PC-9 (cell line): ENCODE data around the gene TAF3. TPM values are rescaled to one million over a fixed set of nuclear protein-coding genes. Genes with fewer than 3 reads are reported as not detected.

ENCODE experiments used
- BruUV-seq: library from RNA; stranded (reverse); fragments of 400-500 nt; replicated peaks from 2 replicates; lab custom pipeline; 2021; lab: Mats Ljungman, UMichigan
- CTCF ChIA-PET: fragments of 300-600 bp; sonication (Branson Sonifier 250); formaldehyde crosslinking; loops from one replicate; lab custom pipeline; 2022; ENCODE audit warnings: antibody characterized with exemption; lab: Charles Lee
- POLR2A ChIA-PET: fragments of 300-600 bp; sonication (Branson Sonifier 250); formaldehyde crosslinking; loops from one replicate; lab custom pipeline; 2022; ENCODE audit warnings: antibody characterized with exemption; ENCODE audit not compliant: unreplicated experiment; lab: Charles Lee
- DNase-seq, 2 experiments: peaks; one replicate each; pipeline versions ENCODE4 v3.0.0 to v3.0.0-alpha.2; 2015 to 2022; ENCODE audit warnings: mixed read lengths in 1 of 2
- H2AFZ ChIP-seq: fragments of 200-600 bp; sonication (generic); 2 replicates; pipeline ENCODE4 v1.8.1; 2017; ENCODE audit warnings: antibody characterized with exemption
- H3F3A ChIP-seq: fragments of 200-600 bp; sonication (generic); 2 replicates; pipeline ENCODE4 v1.8.1; 2017; ENCODE audit warnings: antibody characterized with exemption, mild to moderate bottlenecking, low read depth; ENCODE audit not compliant: insufficient read depth
- H3K27ac ChIP-seq: fragments of 200-600 bp; sonication (generic); 2 replicates; pipeline ENCODE4 v1.6.1; 2016; ENCODE audit warnings: mixed run types
- H3K27me3 ChIP-seq: fragments of 200-600 bp; sonication (generic); 2 replicates; pipeline ENCODE4 v1.6.1; 2016; ENCODE audit warnings: low read depth, mixed run types; ENCODE audit not compliant: insufficient read depth
- H3K36me3 ChIP-seq: fragments of 200-600 bp; sonication (generic); 2 replicates; pipeline ENCODE4 v1.6.1; 2016; ENCODE audit warnings: low read depth, mixed run types
- H3K4me1 ChIP-seq: fragments of 200-600 bp; sonication (generic); replicated peaks from 2 replicates; pipeline ENCODE4 v1.6.1; 2016; ENCODE audit warnings: mixed run types; ENCODE audit not compliant: insufficient read depth
- H3K4me2 ChIP-seq: fragments of 200-600 bp; sonication (generic); 2 replicates; pipeline ENCODE4 v1.6.1; 2017; ENCODE audit warnings: mixed run types
- H3K4me3 ChIP-seq: fragments of 200-600 bp; sonication (generic); 2 replicates; pipeline ENCODE4 v1.6.1; 2016; ENCODE audit warnings: mixed run types
- H3K79me2 ChIP-seq: fragments of 200-600 bp; sonication (generic); 2 replicates; pipeline ENCODE4 v1.6.1; 2017; ENCODE audit warnings: low read depth, mixed run types
- H3K9me2 ChIP-seq: fragments of 200-600 bp; sonication (generic); 2 replicates; pipeline ENCODE4 v1.8.1; 2017; ENCODE audit warnings: mild to moderate bottlenecking; ENCODE audit not compliant: insufficient read depth
- H3K9me3 ChIP-seq: fragments of 200-600 bp; sonication (generic); 2 replicates; pipeline ENCODE4 v1.8.1; 2016; ENCODE audit warnings: low read depth; ENCODE audit not compliant: insufficient read depth
- H4K20me1 ChIP-seq: fragments of 200-600 bp; sonication (generic); 2 replicates; pipeline ENCODE4 v1.8.1; 2017; ENCODE audit not compliant: insufficient read depth
- EZH2 ChIP-seq: fragments of 200-600 bp; sonication (generic); IDR thresholded peaks from 2 replicates; pipeline ENCODE4 v1.8.0; 2017; ENCODE audit warnings: antibody characterized with exemption, low read depth
- intact Hi-C: fragments of 100-400 bp; cut with micrococcal nuclease; formaldehyde crosslinking; loops from one replicate; pipeline ENCODE4 v1.10.0; 2022; ENCODE audit not compliant: unreplicated experiment
- total RNA-seq: library from RNA; stranded (reverse); gene quantifications from 2 replicates; pipeline ENCODE4 v1.2.3, GENCODE V29; 2021
- TF ChIP-seq, protein P1 (sequence below): fragments of 200-600 bp; sonication (generic); conservative IDR thresholded peaks from 2 replicates; pipeline ENCODE4 v1.6.1; 2017; ENCODE audit warnings: mixed run types, antibody characterized with exemption, mild to moderate bottlenecking, moderate library complexity

The TAF3 gene
- total RNA-seq, 1 experiment from 2014 or later = 7.7 TPM

DNA sequence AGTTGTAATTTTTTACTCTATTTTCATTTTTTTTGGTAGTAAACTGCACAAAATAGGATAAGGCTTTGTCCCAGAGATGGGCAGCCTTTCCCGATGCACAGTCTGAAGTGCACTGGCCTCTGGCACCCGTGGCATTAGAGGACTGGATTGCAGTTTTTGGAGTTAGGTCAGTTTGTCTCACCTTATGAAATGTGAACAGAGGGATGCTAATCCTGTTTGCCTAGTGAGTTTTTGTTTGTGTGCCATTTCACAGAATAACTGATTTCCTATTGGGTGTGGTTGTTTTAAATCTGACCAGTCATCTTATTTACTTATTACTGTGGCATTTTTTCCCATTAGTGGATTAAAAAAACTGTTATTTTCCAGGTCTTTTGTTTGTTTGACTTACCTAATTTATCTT, 126.7 kb downstream of the TAF3 start:
- peaks cover 4% of the 10 kb centered on the region; the same call in 1 of the 2 replicates for H3K4me1 ChIP-seq
- H4K20me1 ChIP-seq = no peaks in the 10 kb centered on the region
- no TSS peak for BruUV-seq
- H3K27ac ChIP-seq = no peak overlapping the region
- no peaks in the 10 kb centered on the region for H3F3A ChIP-seq
- no peaks in the 10 kb centered on the region for H3K9me3 ChIP-seq
- ChIA-PET CTCF (no interaction called here), POLR2A (no interaction called here)
- no peak overlapping the region for H2AFZ ChIP-seq
- DNase-seq = no peak
- no peak overlapping the region for H3K4me3 ChIP-seq
- intact Hi-C loops = no loop called here
- no peaks in the 10 kb centered on the region for H3K36me3 ChIP-seq
- no peak overlapping the region for H3K4me2 ChIP-seq
- H3K9me2 ChIP-seq = no peaks in the 10 kb centered on the region
- H3K79me2 ChIP-seq = no peaks in the 10 kb centered on the region
- TF ChIP-seq EZH2 = no peak
- TF ChIP-seq, protein P1, sequence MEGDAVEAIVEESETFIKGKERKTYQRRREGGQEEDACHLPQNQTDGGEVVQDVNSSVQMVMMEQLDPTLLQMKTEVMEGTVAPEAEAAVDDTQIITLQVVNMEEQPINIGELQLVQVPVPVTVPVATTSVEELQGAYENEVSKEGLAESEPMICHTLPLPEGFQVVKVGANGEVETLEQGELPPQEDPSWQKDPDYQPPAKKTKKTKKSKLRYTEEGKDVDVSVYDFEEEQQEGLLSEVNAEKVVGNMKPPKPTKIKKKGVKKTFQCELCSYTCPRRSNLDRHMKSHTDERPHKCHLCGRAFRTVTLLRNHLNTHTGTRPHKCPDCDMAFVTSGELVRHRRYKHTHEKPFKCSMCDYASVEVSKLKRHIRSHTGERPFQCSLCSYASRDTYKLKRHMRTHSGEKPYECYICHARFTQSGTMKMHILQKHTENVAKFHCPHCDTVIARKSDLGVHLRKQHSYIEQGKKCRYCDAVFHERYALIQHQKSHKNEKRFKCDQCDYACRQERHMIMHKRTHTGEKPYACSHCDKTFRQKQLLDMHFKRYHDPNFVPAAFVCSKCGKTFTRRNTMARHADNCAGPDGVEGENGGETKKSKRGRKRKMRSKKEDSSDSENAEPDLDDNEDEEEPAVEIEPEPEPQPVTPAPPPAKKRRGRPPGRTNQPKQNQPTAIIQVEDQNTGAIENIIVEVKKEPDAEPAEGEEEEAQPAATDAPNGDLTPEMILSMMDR = no peak
- H3K27me3 ChIP-seq = no peaks in the 10 kb centered on the region

DNA sequence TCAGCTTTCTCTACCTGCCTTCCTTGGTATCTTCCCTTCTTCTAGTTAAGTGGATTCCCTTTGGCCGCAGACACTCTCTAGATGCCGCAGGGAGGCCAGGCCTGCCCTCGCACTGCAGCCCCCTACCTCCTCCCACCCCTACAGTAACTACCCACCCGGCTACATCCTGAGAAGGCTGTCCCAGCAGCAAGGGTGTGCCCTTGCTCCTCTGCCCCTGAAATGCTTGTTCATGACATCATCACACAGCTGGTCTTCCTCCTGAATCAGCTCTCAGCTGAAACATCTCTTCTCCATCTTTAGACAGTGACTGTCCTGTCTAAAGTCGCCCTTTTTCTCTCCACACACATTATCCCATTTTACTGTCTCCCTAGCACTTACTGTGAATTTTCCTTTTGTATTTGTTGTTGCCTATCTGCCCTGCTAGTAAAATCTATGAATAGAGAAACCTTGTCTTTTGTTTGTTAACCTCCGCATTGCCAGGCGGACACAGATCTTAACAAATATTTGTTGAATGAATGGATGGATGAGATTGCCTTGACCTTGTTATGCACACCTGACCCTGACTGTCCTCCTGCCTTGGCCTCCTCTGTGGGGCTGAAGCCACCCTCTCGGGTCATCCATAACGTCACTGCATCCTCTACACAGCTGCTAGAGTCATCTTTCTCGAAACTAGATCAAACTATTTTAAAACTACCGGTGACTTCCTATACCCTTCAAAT, 127.3 kb downstream of the TAF3 start:
- H3K27ac ChIP-seq = no peak overlapping the region
- no peaks in the 10 kb centered on the region for H3F3A ChIP-seq

GRCh38 chr10:7948371-7949000, 130.2 kb downstream of the TAF3 start:
- Histone ChIP-seq H3K36me3 (no peaks in the 10 kb centered on the region), H3K4me2 (no peak overlapping the region), H3K79me2 (no peaks in the 10 kb centered on the region), H3K9me3 (no peaks in the 10 kb centered on the region), H3F3A (no peaks in the 10 kb centered on the region), H2AFZ (no peak overlapping the region), H3K9me2 (no peaks in the 10 kb centered on the region), H3K4me1 (peaks cover 4% of the 10 kb centered on the region; the same call in 1 of the 2 replicates), H3K27me3 (no peaks in the 10 kb centered on the region), H4K20me1 (no peaks in the 10 kb centered on the region), H3K27ac (no peak overlapping the region), H3K4me3 (no peak overlapping the region)
- TF ChIP-seq, protein P1 = no peak
- TF ChIP-seq EZH2 = no peak
- BruUV-seq = no TSS peak
- CTCF ChIA-PET = no interaction called here
- intact Hi-C loops = no loop called here
- no peak for DNase-seq
- POLR2A ChIA-PET = no interaction called here

More for the DNA sequence above, 127.3 kb downstream of the TAF3 start:
- TF ChIP-seq, protein P1 = no peak
- H4K20me1 ChIP-seq = no peaks in the 10 kb centered on the region
- no peaks in the 10 kb centered on the region for H3K79me2 ChIP-seq
- intact Hi-C loops = no loop called here
- no TSS peak for BruUV-seq
- no peak overlapping the region for H3K4me2 ChIP-seq
- no peak overlapping the region for H2AFZ ChIP-seq
- H3K4me1 ChIP-seq = peaks cover 4% of the 10 kb centered on the region; the same call in 1 of the 2 replicates
- no peaks in the 10 kb centered on the region for H3K36me3 ChIP-seq
- no peaks in the 10 kb centered on the region for H3K9me3 ChIP-seq
- ChIA-PET CTCF (no interaction called here), POLR2A (interaction anchor here (0.6 kb wide), 1 partner anchor 157 kb away, joined by 18 read pairs; no protein-coding TSS in a partner anchor)
- H3K27me3 ChIP-seq = no peaks in the 10 kb centered on the region
- DNase-seq = no peak
- H3K4me3 ChIP-seq = no peak overlapping the region
- H3K9me2 ChIP-seq = no peaks in the 10 kb centered on the region
